Stimulated activated CD4-positive, alpha-beta T cell treated with anti-CD3 and anti-CD28 coated beads, Interleukin-2, amount 100 ng/mL, for 48 hours (primary cell): ENCODE data around the gene HNRNPH1.

Source experiments
- DNase-seq, 2 donors: peaks; one replicate each; pipeline ENCODE4 v3.0.0-alpha.2; 2020

The HNRNPH1 gene

GRCh38 chr5:179603308-179603707, 20.2 kb downstream of the HNRNPH1 start:
- no peak for DNase-seq

GRCh38 chr5:179601871-179602625, 21.4 kb downstream of the HNRNPH1 start:
- DNase-seq = no peak

- DNase-seq = no peak
These were observed 23.5 kb downstream of the HNRNPH1 start for GRCh38 chr5:179599973-179600372.

GRCh38 chr5:179599566-179599965, 23.9 kb downstream of the HNRNPH1 start:
- no peak for DNase-seq

- DNase-seq = no peak
These were observed 24.4 kb downstream of the HNRNPH1 start for GRCh38 chr5:179599100-179599499.

- no peak for DNase-seq
These were observed 27.1 kb downstream of the HNRNPH1 start for GRCh38 chr5:179596421-179596820.

- DNase-seq = no peak
These were observed 27.6 kb downstream of the HNRNPH1 start for GRCh38 chr5:179595916-179596315.

GRCh38 chr5:179588166-179588565, 35.3 kb downstream of the HNRNPH1 start:
- no peak for DNase-seq

GRCh38 chr5:179585941-179586401, 37.5 kb downstream of the HNRNPH1 start:
- DNase-seq = no peak

- no peak for DNase-seq
These were observed 46.0 kb downstream of the HNRNPH1 start for GRCh38 chr5:179577286-179577960.

- no peak for DNase-seq
These were observed 51.1 kb downstream of the HNRNPH1 start for GRCh38 chr5:179572386-179572785.

GRCh38 chr5:179568721-179569120, 54.8 kb downstream of the HNRNPH1 start:
- no peak for DNase-seq

GRCh38 chr5:179564526-179564925, 58.9 kb downstream of the HNRNPH1 start:
- DNase-seq = no peak
